CD4-positive, alpha-beta T cell treated with Interleukin-6 at 100 ng/mL for 8 hours (primary cell): Measurements from ENCODE around the gene SGCD.

Experiments
- DNase-seq: peaks from one replicate; pipeline ENCODE4 v3.0.0-alpha.2; 2020; ENCODE audit warnings: mixed read lengths, low spot score

The SGCD gene

GRCh38 chr5:156460471-156460870 lies 133.5 kb downstream of the SGCD start:
- DNase-seq = no peak

- no peak for DNase-seq
These were observed 139.9 kb downstream of the SGCD start for GRCh38 chr5:156466871-156467270.

- no peak for DNase-seq
These were observed 142.7 kb downstream of the SGCD start for GRCh38 chr5:156469636-156470035.

GRCh38 chr5:156471893-156472292 lies 144.9 kb downstream of the SGCD start:
- no peak for DNase-seq

GRCh38 chr5:156473269-156473908 lies 146.4 kb downstream of the SGCD start:
- DNase-seq = no peak

- DNase-seq = no peak
These were observed 147.3 kb downstream of the SGCD start for GRCh38 chr5:156474251-156474650.

- DNase-seq = no peak
These were observed 148.5 kb downstream of the SGCD start for GRCh38 chr5:156475182-156476157.

GRCh38 chr5:156476158-156476551 lies 149.2 kb downstream of the SGCD start:
- DNase-seq = no peak

- no peak for DNase-seq
These were observed 149.7 kb downstream of the SGCD start for GRCh38 chr5:156476678-156477077.

GRCh38 chr5:156477196-156477595 lies 150.2 kb downstream of the SGCD start:
- DNase-seq = no peak

- DNase-seq = no peak
These were observed 152.9 kb downstream of the SGCD start for GRCh38 chr5:156479849-156480248.

- no peak for DNase-seq
These were observed 154.8 kb downstream of the SGCD start for GRCh38 chr5:156481741-156482140.

- no peak for DNase-seq
These were observed 155.9 kb downstream of the SGCD start for GRCh38 chr5:156482818-156483217.

- DNase-seq = no peak
These were observed 159.7 kb downstream of the SGCD start for GRCh38 chr5:156486394-156487238.

- DNase-seq = no peak
These were observed 164.8 kb downstream of the SGCD start for GRCh38 chr5:156491766-156492165.

- no peak for DNase-seq
These were observed 169.3 kb downstream of the SGCD start for GRCh38 chr5:156496291-156496690.

- no peak for DNase-seq
These were observed 170.8 kb downstream of the SGCD start for GRCh38 chr5:156497804-156498208.

GRCh38 chr5:156498226-156498980 lies 171.4 kb downstream of the SGCD start:
- DNase-seq = no peak

GRCh38 chr5:156500755-156501154 lies 173.8 kb downstream of the SGCD start:
- DNase-seq = no peak

GRCh38 chr5:156505101-156505500 lies 178.1 kb downstream of the SGCD start:
- no peak for DNase-seq

- no peak for DNase-seq
These were observed 186.3 kb downstream of the SGCD start for GRCh38 chr5:156513123-156513815.
